22Rv1 (cell line): Measurements from ENCODE around the gene PARP15.

Experiments used
- H3K27ac ChIP-seq: fragments of 450-650 bp; 2 replicates; pipeline ENCODE4 v1.5.1; 2017
- ZFX ChIP-seq: fragments of 450-650 bp; IDR thresholded peaks from 2 replicates; pipeline ENCODE4 v1.6.1; 2017; ENCODE audit warnings: antibody characterized with exemption, borderline replicate concordance
- TF ChIP-seq, protein P1 (sequence below): fragments of 450-650 bp; IDR thresholded peaks from 2 replicates; pipeline ENCODE4 v1.5.1; 2017; ENCODE audit warnings: mild to moderate bottlenecking

Gene PARP15

DNA sequence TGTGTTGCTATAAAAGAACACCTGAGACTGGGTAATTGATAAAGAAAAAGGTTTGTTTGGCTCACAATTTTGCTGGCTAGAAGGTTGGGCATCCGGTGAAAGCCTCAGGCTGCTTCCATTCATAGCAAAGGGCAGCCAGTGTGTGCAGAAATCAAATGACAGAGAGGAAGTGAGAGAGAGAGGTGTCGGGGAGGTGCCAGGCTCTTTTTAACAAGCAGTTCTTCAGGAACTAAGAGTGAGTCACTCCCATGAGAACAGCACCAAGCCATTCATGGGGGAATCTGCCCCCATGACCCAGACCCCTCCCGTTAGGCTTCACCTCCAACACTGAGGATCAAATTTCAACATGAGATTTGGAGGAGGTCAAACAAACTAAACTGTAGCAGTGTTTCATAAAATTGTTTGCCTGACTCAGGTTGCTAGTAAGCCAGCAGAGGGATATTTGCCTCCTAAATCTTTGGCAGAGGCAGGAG is 4.5 kb upstream of the PARP15 start:
- TF ChIP-seq ZFX = no peak
- TF ChIP-seq, protein P1, sequence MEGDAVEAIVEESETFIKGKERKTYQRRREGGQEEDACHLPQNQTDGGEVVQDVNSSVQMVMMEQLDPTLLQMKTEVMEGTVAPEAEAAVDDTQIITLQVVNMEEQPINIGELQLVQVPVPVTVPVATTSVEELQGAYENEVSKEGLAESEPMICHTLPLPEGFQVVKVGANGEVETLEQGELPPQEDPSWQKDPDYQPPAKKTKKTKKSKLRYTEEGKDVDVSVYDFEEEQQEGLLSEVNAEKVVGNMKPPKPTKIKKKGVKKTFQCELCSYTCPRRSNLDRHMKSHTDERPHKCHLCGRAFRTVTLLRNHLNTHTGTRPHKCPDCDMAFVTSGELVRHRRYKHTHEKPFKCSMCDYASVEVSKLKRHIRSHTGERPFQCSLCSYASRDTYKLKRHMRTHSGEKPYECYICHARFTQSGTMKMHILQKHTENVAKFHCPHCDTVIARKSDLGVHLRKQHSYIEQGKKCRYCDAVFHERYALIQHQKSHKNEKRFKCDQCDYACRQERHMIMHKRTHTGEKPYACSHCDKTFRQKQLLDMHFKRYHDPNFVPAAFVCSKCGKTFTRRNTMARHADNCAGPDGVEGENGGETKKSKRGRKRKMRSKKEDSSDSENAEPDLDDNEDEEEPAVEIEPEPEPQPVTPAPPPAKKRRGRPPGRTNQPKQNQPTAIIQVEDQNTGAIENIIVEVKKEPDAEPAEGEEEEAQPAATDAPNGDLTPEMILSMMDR = no peak
- peak overlapping the region; percentile 51 for H3K27ac ChIP-seq

DNA sequence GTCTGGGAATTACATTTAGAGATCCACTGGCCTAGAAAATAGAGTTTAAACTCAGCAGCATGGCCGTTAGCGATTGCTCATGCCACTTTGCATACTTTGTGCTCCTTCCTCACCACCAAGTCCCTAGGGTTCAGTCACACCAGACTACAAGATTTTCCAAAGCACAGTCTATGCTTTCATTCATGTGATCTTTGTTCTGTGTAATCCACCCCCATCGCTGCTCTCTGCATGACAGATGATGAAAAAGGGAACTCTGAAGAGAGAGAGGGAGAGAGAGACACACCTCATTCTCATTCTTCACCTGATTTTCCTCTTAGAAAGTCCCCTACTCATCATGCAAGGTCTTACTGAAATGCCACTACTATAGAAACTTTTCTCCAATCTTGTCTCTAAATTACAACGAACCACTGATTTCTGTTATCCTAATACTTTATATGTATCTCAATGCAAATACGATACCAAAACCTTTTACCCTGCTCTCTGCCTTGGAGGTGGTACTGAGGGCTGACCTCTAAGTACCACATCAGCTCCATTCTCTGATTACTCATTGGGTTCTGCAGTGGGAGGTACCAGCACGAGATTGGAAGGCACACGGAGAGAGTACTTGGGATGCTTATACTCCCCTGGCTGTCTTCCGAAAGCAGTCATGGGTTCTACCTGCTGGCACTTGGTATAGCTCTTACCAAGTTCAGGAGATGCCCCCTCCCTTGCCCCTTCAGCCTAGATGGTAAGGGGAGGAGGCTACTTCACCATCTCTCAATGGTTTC is 1.1 kb upstream of the PARP15 start:
- H3K27ac ChIP-seq = no peak overlapping the region
- TF ChIP-seq, protein P1 = no peak
- no peak for TF ChIP-seq ZFX

DNA sequence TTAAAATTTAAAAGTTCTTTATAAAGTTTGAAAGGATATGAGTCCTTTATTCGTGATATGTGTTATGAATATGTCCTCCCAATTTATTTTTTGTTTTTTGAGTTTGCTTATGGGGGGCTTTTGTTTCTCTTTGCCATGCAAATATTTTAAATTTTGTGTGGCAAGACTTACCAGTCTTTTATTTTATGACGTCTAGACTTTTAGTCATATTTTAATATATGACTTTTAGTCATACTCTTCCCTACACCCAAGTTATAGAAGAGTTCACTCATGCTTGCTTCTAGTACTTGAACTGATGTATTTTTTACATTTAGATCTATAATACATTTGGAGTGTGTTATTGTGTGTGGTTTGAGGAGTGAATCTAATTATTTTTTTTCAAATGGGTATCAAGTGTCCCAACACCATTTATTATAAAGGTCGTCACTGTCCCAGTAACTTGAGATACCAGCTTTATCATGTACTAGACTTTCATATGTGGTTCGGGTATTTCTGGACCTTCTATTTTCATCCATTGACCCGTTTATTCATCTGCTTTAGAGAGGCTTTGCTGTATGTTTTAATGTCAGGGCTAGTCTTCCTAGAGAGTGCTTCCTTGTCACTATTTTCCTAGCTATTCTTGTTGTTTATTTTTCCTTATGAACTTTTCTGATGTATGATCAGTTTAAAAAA is 755 bp downstream of the PARP15 start:
- H3K27ac ChIP-seq = no peak overlapping the region

DNA sequence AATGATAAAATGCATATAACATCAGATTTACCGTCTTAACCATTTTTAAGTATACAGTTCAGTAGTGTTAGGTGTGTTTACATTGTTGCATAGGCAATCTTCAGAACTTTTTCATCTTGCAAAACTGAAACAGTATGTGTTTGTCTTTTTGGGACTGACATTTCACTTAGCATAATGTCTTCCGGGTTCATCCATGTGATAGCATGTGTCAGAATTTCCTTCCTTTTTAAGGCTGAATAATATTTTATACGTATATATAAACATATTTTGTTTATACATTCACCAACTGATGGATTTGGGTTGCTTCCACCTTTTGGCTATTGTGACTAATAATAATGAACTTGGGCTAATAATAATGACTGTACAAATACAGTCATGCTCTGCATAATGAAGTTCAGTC is 3.0 kb downstream of the PARP15 start:
- no peak overlapping the region for H3K27ac ChIP-seq
- no peak for TF ChIP-seq ZFX
- TF ChIP-seq, protein P1 = no peak

More for the DNA sequence above, 755 bp downstream of the PARP15 start:
- TF ChIP-seq, protein P1 = no peak
- TF ChIP-seq ZFX = no peak

DNA sequence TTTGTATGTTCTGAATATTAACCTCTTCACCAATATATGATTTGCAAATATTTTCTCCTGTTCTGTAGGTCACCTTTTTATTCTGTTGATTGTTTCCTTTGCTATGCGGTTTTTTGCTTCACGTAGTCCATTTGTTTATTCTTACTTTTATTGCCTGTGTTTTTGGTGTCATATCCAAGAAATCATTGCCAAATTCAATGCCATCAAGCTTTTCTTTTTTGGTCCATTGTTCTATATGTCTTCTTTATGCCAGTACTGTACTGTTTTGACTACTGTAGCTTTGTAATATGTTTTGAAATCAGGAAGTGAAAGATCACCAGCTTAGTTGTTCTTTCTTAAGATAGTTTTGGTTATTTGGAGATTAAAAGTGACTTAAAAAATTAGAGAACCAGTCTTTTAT is 4.2 kb downstream of the PARP15 start:
- TF ChIP-seq, protein P1 = no peak
- no peak for TF ChIP-seq ZFX
- H3K27ac ChIP-seq = no peak overlapping the region

DNA sequence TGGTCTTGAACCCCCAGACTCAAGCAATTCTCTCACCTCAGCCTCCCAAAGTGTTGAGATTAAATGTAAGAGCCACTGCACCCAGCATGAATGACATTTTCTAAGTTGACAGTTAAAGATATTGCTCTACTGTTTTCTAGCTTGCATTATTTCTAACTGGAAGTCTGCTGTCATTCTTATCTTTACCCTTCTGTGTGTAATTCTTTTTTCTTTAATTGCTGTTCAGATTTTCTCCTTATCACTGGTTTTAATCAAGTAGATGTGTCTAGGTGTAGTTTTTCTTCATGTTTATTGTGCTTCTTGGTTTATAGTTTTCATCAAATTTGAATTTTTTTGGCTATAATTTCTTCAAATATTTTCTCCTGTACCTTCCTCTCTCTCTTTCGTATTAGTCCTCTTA is 4.9 kb downstream of the PARP15 start:
- TF ChIP-seq, protein P1 = no peak
- TF ChIP-seq ZFX = no peak
- H3K27ac ChIP-seq = no peak overlapping the region

DNA sequence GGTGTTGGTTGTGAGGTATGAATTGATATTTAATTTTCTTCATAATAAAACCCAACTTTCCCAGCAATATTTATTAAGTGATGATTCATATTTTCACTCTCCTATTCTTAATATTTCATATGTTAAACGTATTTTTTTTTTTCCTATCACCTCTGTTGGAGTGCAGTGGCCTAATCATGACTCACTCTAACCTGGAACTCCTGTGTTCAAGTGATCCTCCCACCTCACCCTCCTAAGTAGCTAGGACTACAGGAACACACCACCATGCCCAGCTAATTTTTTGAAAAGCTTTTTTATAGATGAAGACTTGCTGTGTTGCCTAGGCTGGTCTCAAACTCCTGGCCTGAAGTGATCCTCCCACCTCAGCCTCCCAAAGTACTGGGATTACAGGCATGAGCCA is 8.6 kb downstream of the PARP15 start:
- no peak for TF ChIP-seq ZFX
- TF ChIP-seq, protein P1 = no peak
- no peak overlapping the region for H3K27ac ChIP-seq
